HCT116 (cell line): ENCODE results near the gene ARHGEF25. TPM values are rescaled to one million over a fixed set of nuclear protein-coding genes. Genes with fewer than 3 reads are reported as not detected.

Source experiments
- ATAC-seq: fragments of 200-7000 bp; cut with Tn5 transposase; 2 replicates; pipeline ENCODE4 v1.9.1; 2020; ENCODE audit warnings: mild to moderate bottlenecking, moderate library complexity
- BruUV-seq: library from RNA; stranded (reverse); fragments of 400-500 nt; replicated peaks from 2 replicates; lab custom pipeline; 2021; lab: Mats Ljungman, UMichigan
- CTCF ChIA-PET: fragments of 300-600 bp; sonication (Branson Sonifier 250); formaldehyde crosslinking; loops from one replicate; lab custom pipeline; 2021; ENCODE audit warnings: antibody characterized with exemption; lab: Charles Lee
- POLR2A ChIA-PET: fragments of 300-600, 350-600 bp; sonication (Branson Sonifier 250); formaldehyde crosslinking; loops from one replicate; lab custom pipeline; 2021; ENCODE audit warnings: antibody characterized with exemption; lab: Charles Lee
- RAD21 ChIA-PET, 2 experiments: fragments of 300-600 bp; sonication (Branson Sonifier 250); formaldehyde crosslinking; loops; one replicate each; lab custom pipeline; 2023; ENCODE audit warnings: low total read pairs in 2 of 2; ENCODE audit not compliant: uncharacterized antibody in 2 of 2, unreplicated experiment in 2 of 2, low non-redundant PET in 1 of 2; lab: Charles Lee
- DNase-seq: peaks from one replicate; pipeline ENCODE4 v3.0.0-alpha.2; 2010; ENCODE audit warnings: low read depth, low spot score
- H2AFZ ChIP-seq: fragments of 200-600 bp; shearing (Covaris generic), sonication (generic); 2 replicates; pipeline ENCODE4 v1.6.1; 2017; ENCODE audit warnings: low read depth, mixed run types, mixed read lengths, antibody characterized with exemption, low read length; ENCODE audit not compliant: poor library complexity, severe bottlenecking
- H3K27ac ChIP-seq: 2 replicates; pipeline ENCODE4 v1.5.1; 2012; ENCODE audit warnings: low read depth, low read length
- H3K27me3 ChIP-seq: fragments of 200-600 bp; sonication (generic); 2 replicates; pipeline ENCODE4 v1.6.1; 2016; ENCODE audit warnings: mixed run types, low read length, mixed read lengths; ENCODE audit not compliant: insufficient read depth
- H3K36me3 ChIP-seq, 2 experiments: fragments of 200-500 bp in 1 of 2; fragments of 200-600 bp in 1 of 2; sonication (Bioruptor generic) in 1 of 2; sonication (generic) in 1 of 2; 2 replicates each; pipeline versions ENCODE4 v1.5.1 to v1.6.1; 2014 to 2016; ENCODE audit warnings: low read length in 2 of 2, inconsistent platforms in 1 of 2, mixed read lengths in 1 of 2, mixed run types in 1 of 2; ENCODE audit not compliant: insufficient read depth in 2 of 2, control insufficient read depth in 1 of 2
- H3K4me1 ChIP-seq, 2 experiments: fragments of 200-600 bp in 1 of 2; sonication (generic) in 1 of 2; 2 replicates each; pipeline versions ENCODE4 v1.5.1 to v1.6.1; 2012 to 2017; ENCODE audit warnings: low read length in 2 of 2, inconsistent platforms in 1 of 2, mild to moderate bottlenecking in 1 of 2, mixed read lengths in 1 of 2, mixed run types in 1 of 2, moderate library complexity in 1 of 2; ENCODE audit not compliant: insufficient read depth in 2 of 2, control insufficient read depth in 1 of 2
- H3K4me2 ChIP-seq: fragments of 200-600 bp; sonication (generic); 2 replicates; pipeline ENCODE4 v1.6.1; 2017; ENCODE audit warnings: mixed run types, low read length, mixed read lengths
- H3K4me3 ChIP-seq, 2 experiments: fragments of 200-600 bp in 1 of 2; sonication (generic) in 1 of 2; replicated peaks in 1 of 2; 2 replicates each; pipeline ENCODE4 v1.5.1; 2011 to 2016; ENCODE audit warnings: low read length in 2 of 2, control low read depth in 1 of 2, low read depth in 1 of 2, mild to moderate bottlenecking in 1 of 2, mixed read lengths in 1 of 2, mixed run types in 1 of 2
- H3K79me2 ChIP-seq: fragments of 200-600 bp; sonication (generic); 2 replicates; pipeline ENCODE4 v1.6.1; 2017; ENCODE audit warnings: mild to moderate bottlenecking, mixed run types, low read length, moderate library complexity, mixed read lengths; ENCODE audit not compliant: insufficient read depth
- H3K9ac ChIP-seq: fragments of 200-600 bp; sonication (generic); 2 replicates; pipeline ENCODE4 v1.6.1; 2016; ENCODE audit warnings: low read length, mixed read lengths
- H3K9me2 ChIP-seq: fragments of 200-600 bp; sonication (generic), shearing (Covaris generic); 2 replicates; pipeline ENCODE4 v1.6.1; 2017; ENCODE audit warnings: mixed run types, mild to moderate bottlenecking, moderate library complexity; ENCODE audit not compliant: insufficient read depth
- H3K9me3 ChIP-seq, 2 experiments: fragments of 200-500 bp in 1 of 2; fragments of 200-600 bp in 1 of 2; sonication (Bioruptor generic) in 1 of 2; sonication (generic) in 1 of 2; 2 replicates each; pipeline ENCODE4 v1.6.1; 2014 to 2017; ENCODE audit warnings: low read length in 2 of 2, mixed read lengths in 2 of 2, inconsistent platforms in 1 of 2, low read depth in 1 of 2, mild to moderate bottlenecking in 1 of 2, mixed run types in 1 of 2, moderate library complexity in 1 of 2; ENCODE audit not compliant: control insufficient read depth in 1 of 2, insufficient read depth in 1 of 2
- H4K20me1 ChIP-seq: fragments of 200-600 bp; sonication (generic), shearing (Covaris generic); 2 replicates; pipeline ENCODE4 v1.6.1; 2017; ENCODE audit warnings: mixed run types, mild to moderate bottlenecking, moderate library complexity; ENCODE audit not compliant: insufficient read depth
- ELF1 ChIP-seq: IDR thresholded peaks from 2 replicates; pipeline ENCODE4 v1.6.1; 2012; ENCODE audit warnings: low read depth, borderline replicate concordance
- EZH2phosphoT487 ChIP-seq: fragments of 200-600 bp; IDR thresholded peaks from 2 replicates; pipeline ENCODE4 v1.6.1; 2018; ENCODE audit warnings: antibody characterized with exemption, borderline replicate concordance
- FOSL1 ChIP-seq: IDR thresholded peaks from 2 replicates; pipeline ENCODE4 v1.6.1; 2012; ENCODE audit warnings: low read depth
- MAX ChIP-seq: IDR thresholded peaks from 2 replicates; pipeline ENCODE4 v1.6.1; 2012
- POLR2A ChIP-seq: IDR thresholded peaks from 2 replicates; pipeline ENCODE4 v1.7.0; 2011; ENCODE audit warnings: borderline replicate concordance; ENCODE audit not compliant: insufficient read depth, insufficient read length; ENCODE audit errors: extremely low read depth
- POLR2AphosphoS5 ChIP-seq: IDR thresholded peaks from 2 replicates; pipeline ENCODE4 v1.6.1; 2011; ENCODE audit warnings: mild to moderate bottlenecking, low read depth, low read length, moderate library complexity
- RAD21 ChIP-seq: IDR thresholded peaks from 2 replicates; pipeline ENCODE4 v1.6.1; 2012; ENCODE audit warnings: low read depth, mild to moderate bottlenecking
- SIN3A ChIP-seq: IDR thresholded peaks from 2 replicates; pipeline ENCODE4 v1.6.1; 2012; ENCODE audit warnings: low read depth
- SP1 ChIP-seq: IDR thresholded peaks from 2 replicates; pipeline ENCODE4 v1.6.1; 2012; ENCODE audit warnings: low read depth
- SRF ChIP-seq: IDR thresholded peaks from 2 replicates; pipeline ENCODE4 v1.6.1; 2012; ENCODE audit warnings: low read depth
- YY1 ChIP-seq: IDR thresholded peaks from 2 replicates; pipeline ENCODE4 v1.6.1; 2011; ENCODE audit warnings: low read length, low read depth, moderate library complexity, mild to moderate bottlenecking; ENCODE audit not compliant: insufficient replicate concordance; ENCODE audit errors: extremely low read depth
- ZFX ChIP-seq: fragments of 450-650 bp; IDR thresholded peaks from 2 replicates; pipeline ENCODE4 v1.6.1; 2017
- ZNF274 ChIP-seq: fragments of 200-500 bp; sonication (Bioruptor generic); IDR thresholded peaks from 2 replicates; pipeline ENCODE4 v1.6.1; 2014; ENCODE audit warnings: mild to moderate bottlenecking, low read depth, low read length, inconsistent platforms
- intact Hi-C: fragments of 100-400 bp; cut with micrococcal nuclease; formaldehyde crosslinking; loops from 2 replicates; pipeline ENCODE4 v1.10.0; 2022
- total RNA-seq: library from RNA; stranded (reverse); gene quantifications from one replicate; pipeline ENCODE4 v1.2.1, GENCODE V29; 2021; ENCODE audit not compliant: unreplicated experiment
- TF ChIP-seq, protein P1 (sequence below): IDR thresholded peaks from 2 replicates; pipeline ENCODE4 v1.6.1; 2012
- TF ChIP-seq, protein P2 (sequence below), 3 experiments: fragments of 200-600 bp in 1 of 3; sonication (generic) in 1 of 3; IDR thresholded peaks in 2 of 3; conservative IDR thresholded peaks in 1 of 3; 2 replicates each; pipeline ENCODE4 v1.5.1; 2012 to 2017; ENCODE audit warnings: low read depth in 2 of 3, low read length in 2 of 3, antibody characterized with exemption in 1 of 3, borderline replicate concordance in 1 of 3, control low read depth in 1 of 3, mild to moderate bottlenecking in 1 of 3, mixed read lengths in 1 of 3, mixed run types in 1 of 3, moderate library complexity in 1 of 3; ENCODE audit not compliant: insufficient read depth in 1 of 3
- TF ChIP-seq, protein P3 (sequence below): IDR thresholded peaks from 2 replicates; pipeline ENCODE4 v1.6.1; 2011; ENCODE audit warnings: mild to moderate bottlenecking, low read length, moderate library complexity; ENCODE audit not compliant: insufficient replicate concordance; ENCODE audit errors: extremely low read depth

ARHGEF25 gene
- total RNA-seq, 1 experiment from 2014 or later, result 3.6 TPM

GRCh38 chr12:57630891-57631433 is 19.7 kb downstream of the ARHGEF25 start:
- Histone ChIP-seq H2AFZ (no peak overlapping the region), H3K4me1 (peaks cover 12 to 21% of the 10 kb centered on the region in 2 experiments), H4K20me1 (no peaks in the 10 kb centered on the region), H3K4me2 (peak overlapping the region; percentile 92; the same call in 1 of the 2 replicates), H3K27me3 (no peaks in the 10 kb centered on the region), H3K9me2 (no peaks in the 10 kb centered on the region), H3K36me3 (peaks cover 0 to 14% of the 10 kb centered on the region in 2 experiments; a peak in 2 of 4 replicates), H3K9ac (no peak overlapping the region), H3K4me3 (no peak overlapping the region), H3K79me2 (peaks cover 13% of the 10 kb centered on the region), H3K27ac (no peak overlapping the region), H3K9me3 (no peaks in the 10 kb centered on the region)
- BruUV-seq, result no TSS peak
- ATAC-seq (no peak), DNase-seq (no peak)
- ChIA-PET POLR2A (no interaction called here), RAD21 (no interaction called here), CTCF (no interaction called here)
- TF ChIP-seq POLR2A, result no peak
- TF ChIP-seq ELF1, result no peak
- no peak for TF ChIP-seq FOSL1
- no peak for TF ChIP-seq ZNF274
- TF ChIP-seq, protein P1, sequence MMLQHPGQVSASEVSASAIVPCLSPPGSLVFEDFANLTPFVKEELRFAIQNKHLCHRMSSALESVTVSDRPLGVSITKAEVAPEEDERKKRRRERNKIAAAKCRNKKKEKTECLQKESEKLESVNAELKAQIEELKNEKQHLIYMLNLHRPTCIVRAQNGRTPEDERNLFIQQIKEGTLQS, result no peak
- no peak for TF ChIP-seq POLR2AphosphoS5
- no peak for TF ChIP-seq RAD21
- TF ChIP-seq, protein P2, sequence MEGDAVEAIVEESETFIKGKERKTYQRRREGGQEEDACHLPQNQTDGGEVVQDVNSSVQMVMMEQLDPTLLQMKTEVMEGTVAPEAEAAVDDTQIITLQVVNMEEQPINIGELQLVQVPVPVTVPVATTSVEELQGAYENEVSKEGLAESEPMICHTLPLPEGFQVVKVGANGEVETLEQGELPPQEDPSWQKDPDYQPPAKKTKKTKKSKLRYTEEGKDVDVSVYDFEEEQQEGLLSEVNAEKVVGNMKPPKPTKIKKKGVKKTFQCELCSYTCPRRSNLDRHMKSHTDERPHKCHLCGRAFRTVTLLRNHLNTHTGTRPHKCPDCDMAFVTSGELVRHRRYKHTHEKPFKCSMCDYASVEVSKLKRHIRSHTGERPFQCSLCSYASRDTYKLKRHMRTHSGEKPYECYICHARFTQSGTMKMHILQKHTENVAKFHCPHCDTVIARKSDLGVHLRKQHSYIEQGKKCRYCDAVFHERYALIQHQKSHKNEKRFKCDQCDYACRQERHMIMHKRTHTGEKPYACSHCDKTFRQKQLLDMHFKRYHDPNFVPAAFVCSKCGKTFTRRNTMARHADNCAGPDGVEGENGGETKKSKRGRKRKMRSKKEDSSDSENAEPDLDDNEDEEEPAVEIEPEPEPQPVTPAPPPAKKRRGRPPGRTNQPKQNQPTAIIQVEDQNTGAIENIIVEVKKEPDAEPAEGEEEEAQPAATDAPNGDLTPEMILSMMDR (IDR thresholded peaks at IDR 0.05 in 2 of 3, conservative IDR thresholded peaks at IDR 0.05 in 1 of 3; ENCODE audit: borderline replicate concordance in 1 of 3, insufficient read depth in 1 of 3, low read depth in 2 of 3, low read length in 2 of 3), result no peak
- no peak for TF ChIP-seq EZH2phosphoT487
- no peak for TF ChIP-seq MAX
- TF ChIP-seq ZFX, result no peak
- no peak for TF ChIP-seq SP1
- TF ChIP-seq, protein P3, sequence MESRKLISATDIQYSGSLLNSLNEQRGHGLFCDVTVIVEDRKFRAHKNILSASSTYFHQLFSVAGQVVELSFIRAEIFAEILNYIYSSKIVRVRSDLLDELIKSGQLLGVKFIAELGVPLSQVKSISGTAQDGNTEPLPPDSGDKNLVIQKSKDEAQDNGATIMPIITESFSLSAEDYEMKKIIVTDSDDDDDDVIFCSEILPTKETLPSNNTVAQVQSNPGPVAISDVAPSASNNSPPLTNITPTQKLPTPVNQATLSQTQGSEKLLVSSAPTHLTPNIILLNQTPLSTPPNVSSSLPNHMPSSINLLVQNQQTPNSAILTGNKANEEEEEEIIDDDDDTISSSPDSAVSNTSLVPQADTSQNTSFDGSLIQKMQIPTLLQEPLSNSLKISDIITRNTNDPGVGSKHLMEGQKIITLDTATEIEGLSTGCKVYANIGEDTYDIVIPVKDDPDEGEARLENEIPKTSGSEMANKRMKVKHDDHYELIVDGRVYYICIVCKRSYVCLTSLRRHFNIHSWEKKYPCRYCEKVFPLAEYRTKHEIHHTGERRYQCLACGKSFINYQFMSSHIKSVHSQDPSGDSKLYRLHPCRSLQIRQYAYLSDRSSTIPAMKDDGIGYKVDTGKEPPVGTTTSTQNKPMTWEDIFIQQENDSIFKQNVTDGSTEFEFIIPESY, result no peak
- TF ChIP-seq SRF, result no peak
- no peak for TF ChIP-seq YY1
- no peak for TF ChIP-seq SIN3A
- intact Hi-C loops, result no loop called here
